ENCODE data around the gene IVL.

IVL gene

GRCh38 chr1:152907686-152908601 is at the start of gene IVL:
Gene IVL, plus strand, starts transcription at chr1:152908546. Its CDS starts 1,252 bp downstream, at chr1:152909798.
- no peak for DNase-seq

- DNase-seq = no peak
Measured at GRCh38 chr1:152859696-152860095, 48.6 kb upstream of the IVL start, which contains the start of gene LCE7A. Gene LCE7A, plus strand, starts transcription at chr1:152859996. Its CDS starts 702 bp downstream, at chr1:152860698.

GRCh38 chr1:152860129-152860528 is 48.2 kb upstream of the IVL start:
- no peak for DNase-seq

- DNase-seq = no peak
Measured at GRCh38 chr1:152861374-152861773, 47.0 kb upstream of the IVL start.

- no peak for DNase-seq
Measured at GRCh38 chr1:152864443-152864842, 43.9 kb upstream of the IVL start.

- no peak for DNase-seq
Measured at GRCh38 chr1:152866321-152866720, 42.0 kb upstream of the IVL start.

- DNase-seq = peak; percentile 5 to 35
Measured at GRCh38 chr1:152869808-152870419, 38.4 kb upstream of the IVL start.

- no peak for DNase-seq
Measured at GRCh38 chr1:152870831-152871730, 37.3 kb upstream of the IVL start.

GRCh38 chr1:152871731-152872126 is 36.6 kb upstream of the IVL start:
- no peak for DNase-seq

GRCh38 chr1:152873495-152873894 is 34.9 kb upstream of the IVL start:
- no peak for DNase-seq

GRCh38 chr1:152876827-152877226 is 31.5 kb upstream of the IVL start:
- no peak for DNase-seq

- peak in 1 of 2 experiments; percentile 1 for DNase-seq
Measured at GRCh38 chr1:152878042-152878441, 30.3 kb upstream of the IVL start, which contains the start of gene SMCP. Gene SMCP, plus strand, starts transcription at chr1:152878322. Its CDS starts 6,101 bp downstream, at chr1:152884423.

GRCh38 chr1:152879559-152880198 is 28.7 kb upstream of the IVL start:
- no peak for DNase-seq

- no peak for DNase-seq
Measured at GRCh38 chr1:152880316-152880715, 28.0 kb upstream of the IVL start.

- no peak for DNase-seq
Measured at GRCh38 chr1:152880907-152881306, 27.4 kb upstream of the IVL start.

GRCh38 chr1:152884085-152884484 is 24.3 kb upstream of the IVL start:
- no peak for DNase-seq

GRCh38 chr1:152884506-152884905 is 23.8 kb upstream of the IVL start:
- no peak for DNase-seq

- no peak for DNase-seq
Measured at GRCh38 chr1:152884966-152885624, 23.3 kb upstream of the IVL start.

- DNase-seq = no peak
Measured at GRCh38 chr1:152886085-152886484, 22.3 kb upstream of the IVL start.

GRCh38 chr1:152886758-152887409 is 21.5 kb upstream of the IVL start:
- no peak for DNase-seq

GRCh38 chr1:152888126-152888525 is 20.2 kb upstream of the IVL start:
- no peak for DNase-seq

Data from AML-193 (cell line).